Cardiac muscle cell (in vitro differentiated cells and primary cell): ENCODE measurements around the gene CDC16. TPM values are rescaled to one million over a fixed set of nuclear protein-coding genes. Genes with fewer than 3 reads are reported as not detected.

Source experiments
- DNase-seq, 2 donors: peaks; one replicate each; pipeline versions ENCODE4 v3.0.0 to v3.0.0-alpha.2; 2010 to 2017; ENCODE audit warnings: low read depth in 1 of 2, low spot score in 1 of 2
- H3K27ac ChIP-seq: fragments of 200-600 bp; sonication (generic); 2 replicates; pipeline ENCODE4 v1.5.1; 2016
- H3K27me3 ChIP-seq: fragments of 200-600 bp; sonication (generic); 2 replicates; pipeline ENCODE4 v1.6.0; 2016; ENCODE audit warnings: control low read depth
- H3K36me3 ChIP-seq: fragments of 200-600 bp; sonication (generic); 2 replicates; pipeline ENCODE4 v1.5.1; 2016; ENCODE audit warnings: control low read depth
- H3K4me1 ChIP-seq: fragments of 200-600 bp; sonication (generic); 2 replicates; pipeline ENCODE4 v1.8.1; 2017; ENCODE audit warnings: low read depth, mild to moderate bottlenecking, mixed run types
- H3K4me3 ChIP-seq: fragments of 200-600 bp; sonication (generic); 2 replicates; pipeline ENCODE4 v1.5.1; 2016; ENCODE audit warnings: mild to moderate bottlenecking
- H3K9me3 ChIP-seq: fragments of 200-600 bp; sonication (generic); 2 replicates; pipeline ENCODE4 v1.5.1; 2017; ENCODE audit warnings: low read depth, mild to moderate bottlenecking, control low read depth
- polyA plus RNA-seq: library from polyadenylated mRNA; unstranded; fragments of >200 nt; fragmentation: Nextera tagmentation; extraction: Ambion mirVana; gene quantifications from 2 replicates; pipeline ENCODE4 v1.2.1, GENCODE V29; 2016
- total RNA-seq: library from RNA; depleted of rRNA; stranded (reverse); fragments of >200 nt; gene quantifications from 2 replicates; pipeline ENCODE4 v1.2.3, GENCODE V29; 2016
- TF ChIP-seq, protein P1 (sequence below): IDR thresholded peaks from 2 replicates; pipeline ENCODE4 v1.5.1; 2012; ENCODE audit warnings: low read depth, mild to moderate bottlenecking, low read length

CDC16 gene
- total and polyA plus RNA-seq, 2 experiments from 2014 or later = 36.8 to 48.7 TPM

DNA sequence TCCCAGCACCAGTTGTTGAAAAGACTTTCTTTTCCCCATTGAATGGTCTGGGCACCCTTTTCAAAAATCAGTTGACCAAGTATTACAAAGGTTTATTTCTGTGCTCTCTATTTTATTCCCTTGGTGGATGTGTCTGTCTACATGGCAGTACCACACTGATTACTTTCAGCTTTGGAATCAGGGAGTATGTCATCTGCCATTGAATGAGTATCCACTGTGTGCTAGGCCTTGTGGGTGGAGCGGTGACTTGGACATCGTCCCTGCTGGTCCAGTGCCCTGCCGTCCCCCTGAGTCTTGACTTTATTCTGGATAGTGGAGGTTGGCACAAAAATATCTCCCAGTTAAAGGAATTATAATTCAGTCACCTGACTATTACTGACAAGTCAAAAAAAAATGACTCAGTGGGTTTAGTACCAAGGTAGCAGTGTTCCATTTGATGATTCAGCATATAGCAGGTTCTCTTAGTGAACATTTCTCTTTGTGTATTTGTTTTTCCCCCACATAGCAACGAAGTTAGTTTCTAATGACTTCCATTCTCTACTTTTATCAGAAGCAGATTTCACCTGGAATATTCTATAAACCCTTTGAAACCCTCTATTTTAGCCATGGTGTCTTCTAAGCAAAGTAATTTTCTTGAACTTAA is 50.6 kb downstream of the CDC16 start:
- Histone ChIP-seq H3K4me1 (peaks cover 18% of the 10 kb centered on the region), H3K27ac (no peak overlapping the region), H3K27me3 (no peaks in the 10 kb centered on the region), H3K9me3 (no peaks in the 10 kb centered on the region), H3K36me3 (peaks cover 20% of the 10 kb centered on the region), H3K4me3 (no peak overlapping the region)
- TF ChIP-seq, protein P1, sequence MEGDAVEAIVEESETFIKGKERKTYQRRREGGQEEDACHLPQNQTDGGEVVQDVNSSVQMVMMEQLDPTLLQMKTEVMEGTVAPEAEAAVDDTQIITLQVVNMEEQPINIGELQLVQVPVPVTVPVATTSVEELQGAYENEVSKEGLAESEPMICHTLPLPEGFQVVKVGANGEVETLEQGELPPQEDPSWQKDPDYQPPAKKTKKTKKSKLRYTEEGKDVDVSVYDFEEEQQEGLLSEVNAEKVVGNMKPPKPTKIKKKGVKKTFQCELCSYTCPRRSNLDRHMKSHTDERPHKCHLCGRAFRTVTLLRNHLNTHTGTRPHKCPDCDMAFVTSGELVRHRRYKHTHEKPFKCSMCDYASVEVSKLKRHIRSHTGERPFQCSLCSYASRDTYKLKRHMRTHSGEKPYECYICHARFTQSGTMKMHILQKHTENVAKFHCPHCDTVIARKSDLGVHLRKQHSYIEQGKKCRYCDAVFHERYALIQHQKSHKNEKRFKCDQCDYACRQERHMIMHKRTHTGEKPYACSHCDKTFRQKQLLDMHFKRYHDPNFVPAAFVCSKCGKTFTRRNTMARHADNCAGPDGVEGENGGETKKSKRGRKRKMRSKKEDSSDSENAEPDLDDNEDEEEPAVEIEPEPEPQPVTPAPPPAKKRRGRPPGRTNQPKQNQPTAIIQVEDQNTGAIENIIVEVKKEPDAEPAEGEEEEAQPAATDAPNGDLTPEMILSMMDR = no peak
- DNase-seq = no peak

DNA sequence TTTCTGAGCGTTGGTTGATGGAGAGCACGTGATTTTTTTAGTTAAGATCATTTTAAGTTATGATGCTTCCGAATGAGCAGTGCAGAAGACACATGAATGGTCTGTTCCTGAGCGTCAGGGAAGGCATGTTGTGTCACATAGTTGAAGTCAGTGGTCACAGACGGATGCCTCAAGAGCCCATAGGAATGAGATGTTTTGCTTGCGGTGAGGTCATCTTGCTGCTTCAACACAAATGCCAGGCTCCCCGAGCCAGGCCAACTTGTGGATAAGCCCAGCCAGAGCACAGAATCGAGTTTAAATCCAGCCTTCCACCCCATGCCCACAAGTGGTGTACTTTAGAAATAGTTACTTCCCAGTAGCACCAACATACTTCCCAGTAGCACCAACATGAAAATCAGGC is 52.1 kb downstream of the CDC16 start:
- H3K4me3 ChIP-seq = no peak overlapping the region
- no peaks in the 10 kb centered on the region for H3K9me3 ChIP-seq
- no peaks in the 10 kb centered on the region for H3K27me3 ChIP-seq
- no peak overlapping the region for H3K27ac ChIP-seq
- H3K4me1 ChIP-seq = peaks cover 11% of the 10 kb centered on the region
- DNase-seq = no peak
- TF ChIP-seq, protein P1 = no peak
- H3K36me3 ChIP-seq = peaks cover 22% of the 10 kb centered on the region

DNA sequence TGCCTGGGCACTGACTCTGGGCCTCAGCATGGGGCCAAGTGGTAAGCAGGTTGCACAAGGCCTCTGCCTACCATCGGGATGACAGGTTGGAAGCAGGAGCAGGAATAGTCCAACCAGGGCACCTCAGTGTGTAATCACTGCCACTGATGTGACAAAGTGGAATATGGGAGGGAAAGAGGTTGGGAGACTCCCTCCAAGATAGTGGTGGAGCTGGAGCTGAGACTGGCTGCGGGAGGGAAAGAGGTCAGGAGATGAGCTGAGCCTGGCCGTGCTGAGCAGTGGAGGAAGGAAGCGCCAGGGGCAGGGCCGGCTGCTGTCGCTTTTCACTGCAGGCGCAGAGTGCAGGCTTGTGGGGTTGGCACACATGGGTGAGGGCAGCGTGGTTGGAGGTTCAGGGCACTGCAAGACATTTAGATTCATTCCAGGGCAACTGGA is 53.5 kb downstream of the CDC16 start:
- TF ChIP-seq, protein P1 = no peak
- H3K4me3 ChIP-seq = no peak overlapping the region
- no peaks in the 10 kb centered on the region for H3K27me3 ChIP-seq
- H3K27ac ChIP-seq = no peak overlapping the region
- peaks cover 6% of the 10 kb centered on the region for H3K4me1 ChIP-seq
- H3K9me3 ChIP-seq = no peaks in the 10 kb centered on the region
- peaks cover 31% of the 10 kb centered on the region for H3K36me3 ChIP-seq
- no peak for DNase-seq

DNA sequence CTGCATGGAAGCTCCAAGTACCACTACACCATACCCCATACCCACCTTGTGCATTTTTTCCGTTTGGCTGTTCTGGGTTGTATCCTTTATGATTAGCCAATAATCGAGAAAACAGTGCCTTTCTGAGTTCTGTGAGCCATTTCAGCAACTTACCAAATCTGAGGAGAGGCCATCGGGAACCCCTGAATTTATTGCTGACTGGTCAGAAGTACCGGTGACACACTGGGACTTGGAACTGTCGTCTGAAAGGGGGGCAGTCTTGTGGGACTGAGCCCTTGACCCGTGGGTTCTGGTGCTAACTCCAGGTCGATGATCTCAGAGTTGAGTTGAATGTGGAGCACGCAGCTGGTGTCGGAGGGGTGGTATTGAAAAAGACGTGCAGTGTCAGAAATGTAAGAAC is 61.8 kb downstream of the CDC16 start:
- no peak for DNase-seq

DNA sequence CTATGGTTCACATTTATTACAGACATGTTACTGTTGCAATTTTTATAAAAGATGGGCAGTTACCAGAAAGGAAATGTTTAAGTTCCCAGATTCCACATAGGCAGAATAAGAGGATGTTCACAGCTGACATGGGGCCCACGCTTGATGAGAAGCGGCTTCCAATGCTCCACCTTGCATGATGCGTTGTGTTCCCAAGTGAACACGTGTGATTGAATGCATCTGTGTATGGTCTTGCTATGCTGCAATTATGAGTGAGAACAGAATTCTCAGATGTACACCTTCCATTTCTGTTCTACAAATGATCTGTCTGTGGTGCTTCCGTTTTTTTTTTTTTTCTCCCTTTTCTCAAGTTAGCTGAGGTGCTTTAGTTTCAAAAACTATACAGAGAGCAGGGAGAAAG is 62.2 kb downstream of the CDC16 start:
- H3K4me1 ChIP-seq = no peaks in the 10 kb centered on the region

More for the DNA sequence above, 61.8 kb downstream of the CDC16 start:
- Histone ChIP-seq H3K27ac (no peak overlapping the region), H3K4me1 (no peaks in the 10 kb centered on the region), H3K27me3 (no peaks in the 10 kb centered on the region), H3K9me3 (no peaks in the 10 kb centered on the region), H3K36me3 (peaks cover 27% of the 10 kb centered on the region), H3K4me3 (no peak overlapping the region)
- TF ChIP-seq, protein P1 = no peak

More for the DNA sequence above, 62.2 kb downstream of the CDC16 start:
- H3K27me3 ChIP-seq = no peaks in the 10 kb centered on the region
- H3K27ac ChIP-seq = no peak overlapping the region
- DNase-seq = no peak
- TF ChIP-seq, protein P1 = no peak
- no peak overlapping the region for H3K4me3 ChIP-seq
- H3K9me3 ChIP-seq = no peaks in the 10 kb centered on the region
- H3K36me3 ChIP-seq = peaks cover 24% of the 10 kb centered on the region
